NB4 (cell line): ENCODE results near the gene PFKFB3.

Experiments used
- CTCF ChIP-seq: IDR thresholded peaks from one replicate; pipeline ENCODE4 v1.5.1; 2012; ENCODE audit warnings: low read depth, low read length
- MAX ChIP-seq: IDR thresholded peaks from 2 replicates; pipeline ENCODE4 v1.6.1; 2011; ENCODE audit warnings: low read depth, low read length
- POLR2A ChIP-seq: IDR thresholded peaks from 2 replicates; pipeline ENCODE4 v1.6.1; 2011; ENCODE audit warnings: mild to moderate bottlenecking; ENCODE audit not compliant: insufficient read length; ENCODE audit errors: extremely low read depth

- TF ChIP-seq CTCF (no peak), POLR2A (no peak), MAX (no peak)
Measured at GRCh38 chr10:6162589-6163356, 40.0 kb upstream of the PFKFB3 start.
